CD4-positive, alpha-beta T cell treated with Interleukin-6 for 4 hours (primary cell): Measurements from ENCODE around the gene ACTG1.
"Not testable (repeated sequence)": the region's sequence is repeated elsewhere in the genome, so short reads cannot be mapped to it uniquely, and the experiment has no call there.

ENCODE experiments used
- DNase-seq: peaks from one replicate; pipeline ENCODE4 v3.0.0-alpha.2; 2020; ENCODE audit warnings: mixed read lengths

ACTG1 gene

DNA sequence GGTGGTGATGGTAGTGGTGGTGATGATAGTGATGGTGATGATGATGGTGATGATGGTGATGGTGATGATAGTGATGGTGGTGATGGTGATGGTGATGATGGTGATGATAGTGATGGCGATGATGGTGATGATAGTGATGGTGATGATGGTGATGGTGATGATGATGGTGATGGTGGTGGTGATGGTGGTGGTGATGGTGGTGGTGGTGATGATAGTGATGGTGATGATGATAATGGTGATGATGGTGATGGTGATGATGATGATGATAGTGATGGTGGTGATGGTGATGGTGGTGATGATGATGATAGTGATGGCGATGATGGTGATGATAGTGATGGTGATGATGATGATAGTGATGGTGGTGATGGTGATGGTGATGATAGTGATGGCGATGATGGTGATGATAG is 19.4 kb upstream of the ACTG1 start:
- not testable (repeated sequence) for DNase-seq

DNA sequence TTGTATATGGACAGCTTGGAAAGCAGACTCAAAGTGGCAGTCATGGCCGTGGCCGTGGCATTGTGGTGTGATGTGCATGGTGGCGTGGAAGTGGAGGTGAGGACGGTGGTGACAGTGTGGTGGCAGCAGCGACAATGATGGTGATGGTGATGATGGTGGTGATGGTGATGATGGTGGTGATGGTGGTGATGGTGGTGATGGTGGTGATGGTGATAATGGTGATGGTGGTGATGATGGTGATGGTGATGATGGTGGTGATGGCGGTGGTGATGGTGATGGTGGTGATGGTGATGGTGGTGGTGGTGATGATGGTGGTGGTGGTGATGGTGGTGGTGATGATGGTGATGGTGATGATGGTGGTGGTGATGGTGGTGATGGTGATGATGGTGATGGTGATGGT is 18.4 kb upstream of the ACTG1 start:
- DNase-seq = not testable (repeated sequence)

DNA sequence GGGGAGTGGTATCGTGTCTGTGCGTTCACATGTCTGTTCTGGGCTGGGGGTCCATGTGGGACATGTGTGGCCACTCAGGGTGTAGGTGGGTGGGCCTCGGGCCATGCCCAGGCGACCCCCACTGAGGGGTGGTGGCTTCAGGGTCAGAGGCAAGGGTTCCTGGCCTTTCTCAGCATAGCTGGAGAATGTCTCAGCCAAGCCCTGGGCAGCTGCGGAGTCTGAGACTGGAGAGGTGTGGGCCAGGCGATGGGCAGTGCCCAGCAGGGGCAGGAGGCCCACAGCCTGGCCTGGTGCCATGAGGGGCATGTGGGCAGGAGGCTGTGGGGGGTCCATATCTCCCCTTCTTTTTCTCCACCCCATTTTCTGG is 16.8 kb upstream of the ACTG1 start:
- DNase-seq = no peak

DNA sequence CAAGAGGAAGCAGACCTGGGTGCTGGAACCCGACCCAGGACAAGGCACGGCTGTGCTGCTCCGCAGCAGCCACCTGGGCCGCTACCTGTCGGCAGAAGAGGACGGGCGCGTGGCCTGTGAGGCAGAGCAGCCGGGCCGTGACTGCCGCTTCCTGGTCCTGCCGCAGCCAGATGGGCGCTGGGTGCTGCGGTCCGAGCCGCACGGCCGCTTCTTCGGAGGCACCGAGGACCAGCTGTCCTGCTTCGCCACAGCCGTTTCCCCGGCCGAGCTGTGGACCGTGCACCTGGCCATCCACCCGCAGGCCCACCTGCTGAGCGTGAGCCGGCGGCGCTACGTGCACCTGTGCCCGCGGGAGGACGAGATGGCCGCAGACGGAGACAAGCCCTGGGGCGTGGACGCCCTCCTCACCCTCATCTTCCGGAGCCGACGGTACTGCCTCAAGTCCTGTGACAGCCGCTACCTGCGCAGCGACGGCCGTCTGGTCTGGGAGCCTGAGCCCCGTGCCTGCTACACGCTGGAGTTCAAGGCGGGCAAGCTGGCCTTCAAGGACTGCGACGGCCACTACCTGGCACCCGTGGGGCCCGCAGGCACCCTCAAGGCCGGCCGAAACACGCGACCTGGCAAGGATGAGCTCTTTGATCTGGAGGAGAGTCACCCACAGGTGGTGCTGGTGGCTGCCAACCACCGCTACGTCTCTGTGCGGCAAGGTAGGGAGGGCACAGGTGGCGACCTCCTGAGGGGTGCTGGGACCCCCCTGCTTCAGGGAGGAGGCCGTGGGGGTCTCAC is 16.2 kb upstream of the ACTG1 start:
- DNase-seq = no peak

DNA sequence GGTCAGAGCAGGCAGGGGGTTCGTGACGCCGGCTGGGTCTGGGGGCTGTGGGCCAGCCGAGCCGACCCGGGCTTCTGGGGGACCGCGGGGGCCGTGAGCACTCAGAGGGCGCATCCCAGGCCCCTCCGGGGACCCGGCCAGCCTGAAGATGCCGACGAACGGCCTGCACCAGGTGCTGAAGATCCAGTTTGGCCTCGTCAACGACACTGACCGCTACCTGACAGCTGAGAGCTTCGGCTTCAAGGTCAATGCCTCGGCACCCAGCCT is 15.7 kb upstream of the ACTG1 start:
- DNase-seq = no peak

DNA sequence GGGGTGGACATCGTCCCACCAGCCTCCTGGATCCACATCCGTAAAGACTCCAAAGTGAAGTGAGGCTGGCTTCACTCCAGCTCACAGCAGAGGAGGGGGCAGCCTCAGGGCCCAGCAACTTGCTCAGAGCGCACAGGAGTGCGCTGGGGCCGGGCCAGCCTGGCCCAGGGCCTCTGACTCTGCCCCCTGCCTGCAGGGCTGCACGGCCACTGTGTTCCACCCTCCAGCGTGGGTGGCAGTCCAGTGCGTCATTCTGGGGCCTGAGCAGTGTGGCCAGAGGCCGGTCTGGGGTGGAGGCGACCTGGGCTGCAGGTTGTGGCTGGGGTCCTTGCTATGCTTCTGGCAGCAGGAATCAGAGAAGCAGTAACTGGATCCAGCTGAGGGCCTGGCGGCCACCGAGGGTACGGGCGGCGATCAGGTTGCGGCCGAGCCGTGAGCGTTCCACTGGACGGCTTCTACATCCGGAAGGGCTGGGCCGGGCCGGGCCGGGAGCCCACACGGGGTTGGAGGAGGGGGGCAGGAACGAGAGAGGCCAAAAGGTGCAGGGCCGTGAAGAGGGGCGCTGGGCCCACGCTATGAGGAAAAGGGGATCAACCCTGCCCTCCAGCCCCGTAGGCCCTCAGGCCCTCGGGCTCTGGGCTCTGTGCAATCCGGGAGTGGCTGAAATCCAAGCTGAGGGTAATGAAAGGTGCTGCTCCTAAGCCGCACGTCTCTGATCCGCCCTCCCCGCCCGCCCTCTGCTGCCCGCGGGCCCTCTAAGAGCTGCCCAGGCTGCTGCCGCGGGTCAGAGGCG is 15.2 kb upstream of the ACTG1 start, which contains the start of gene FSCN2:
TSS of gene FSCN2 (plus strand) at position 787 of the 793 bp plus-strand sequence. CDS start 155 bp downstream, outside the sequence.
- no peak for DNase-seq

DNA sequence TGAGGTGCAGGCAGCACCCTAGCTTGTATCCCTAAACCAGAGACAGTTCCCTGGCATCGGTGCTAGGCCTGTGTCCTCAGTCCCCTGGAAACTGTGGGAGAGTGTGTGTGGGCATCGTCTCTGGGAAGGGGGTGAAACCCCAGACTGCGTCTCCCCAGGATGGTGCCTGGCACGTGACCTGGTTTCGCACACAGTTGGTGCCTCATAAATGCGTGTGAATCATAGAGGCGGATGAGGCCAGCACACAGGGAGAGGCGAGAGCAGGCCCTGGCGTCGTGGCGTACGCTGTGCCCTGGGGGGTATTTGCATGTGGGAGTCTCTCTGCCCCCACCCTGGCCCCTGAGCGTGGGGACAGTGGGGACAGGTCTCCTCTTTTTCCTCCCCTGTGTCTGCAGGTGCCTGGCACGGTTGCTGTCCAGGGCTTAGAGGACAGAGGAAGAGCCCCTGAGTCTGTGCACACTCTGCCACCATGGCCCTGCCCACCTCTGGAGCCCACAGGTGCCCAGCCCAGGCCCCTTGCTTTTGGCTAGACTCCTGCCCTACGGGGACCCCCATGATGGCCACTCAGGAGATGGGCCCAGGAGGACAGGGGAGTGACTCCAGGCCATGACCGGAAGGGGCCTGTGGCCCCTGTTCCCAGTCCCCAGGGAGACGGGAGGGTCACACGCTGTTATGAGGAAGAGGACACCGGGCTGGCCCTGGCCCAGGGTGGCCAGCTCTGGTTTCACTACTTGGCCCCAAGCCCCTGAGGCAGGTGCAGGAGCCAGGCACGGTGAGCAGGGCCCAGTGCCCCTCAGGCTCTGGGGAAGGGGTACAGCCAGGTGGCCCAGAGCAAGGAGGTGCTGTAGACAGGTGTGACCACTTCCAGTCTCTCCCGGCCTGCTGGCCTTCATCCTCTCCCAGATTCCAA is 14.3 kb upstream of the ACTG1 start:
- DNase-seq = no peak

DNA sequence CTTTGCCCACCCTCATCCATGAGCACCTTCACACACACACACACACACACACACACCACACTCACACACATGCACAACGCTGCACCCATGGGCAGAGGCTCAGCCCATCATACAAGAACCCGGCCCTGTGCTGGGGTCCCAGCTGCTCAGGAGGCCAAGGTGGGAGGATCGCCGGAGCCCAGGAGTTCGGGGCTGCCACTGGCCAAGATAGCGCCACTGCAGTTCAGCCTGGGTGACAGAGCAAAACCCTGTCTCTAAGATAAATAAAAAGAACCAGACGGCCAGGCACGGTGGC is 12.2 kb upstream of the ACTG1 start:
- no peak for DNase-seq

DNA sequence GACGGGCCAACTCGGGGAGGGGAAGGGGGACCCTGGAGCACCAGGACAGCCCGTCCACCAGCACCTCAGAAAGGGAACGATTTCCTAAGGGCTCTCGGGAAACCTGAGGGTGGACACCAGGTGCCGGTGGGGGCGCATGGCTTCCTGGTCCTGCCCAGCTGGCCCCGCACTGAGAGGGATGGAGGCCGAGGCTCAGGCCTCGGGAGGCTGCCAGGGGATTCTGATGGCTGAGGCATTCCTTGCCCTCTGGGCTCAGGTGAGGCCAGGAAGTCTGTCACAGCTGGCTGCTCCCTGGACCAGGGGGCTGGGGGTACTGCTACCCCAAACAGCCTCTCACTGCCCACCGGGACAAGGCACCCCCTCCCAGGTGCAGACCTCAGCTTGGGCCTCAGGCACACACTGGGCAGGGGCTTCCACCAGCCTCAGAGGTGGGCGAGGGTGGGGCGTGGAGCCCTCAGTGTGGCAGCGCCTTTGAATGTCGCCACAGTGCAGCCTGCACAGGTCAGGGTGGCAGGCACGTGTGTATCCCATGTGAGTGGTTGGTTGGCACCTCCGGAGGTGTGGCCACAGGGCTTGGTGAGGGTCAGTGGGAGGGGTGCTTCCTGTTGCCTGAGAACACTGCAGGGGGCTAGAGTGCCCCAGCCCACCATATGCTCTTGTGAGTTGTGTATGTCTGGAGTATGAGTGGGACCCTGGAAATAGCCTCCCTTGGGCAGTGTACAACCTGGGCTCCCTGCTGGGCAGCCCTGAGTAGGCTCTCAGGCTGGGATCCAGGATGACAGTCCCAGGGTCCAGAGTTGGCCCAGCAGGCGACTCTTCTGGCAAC is 11.7 kb upstream of the ACTG1 start:
- no peak for DNase-seq

DNA sequence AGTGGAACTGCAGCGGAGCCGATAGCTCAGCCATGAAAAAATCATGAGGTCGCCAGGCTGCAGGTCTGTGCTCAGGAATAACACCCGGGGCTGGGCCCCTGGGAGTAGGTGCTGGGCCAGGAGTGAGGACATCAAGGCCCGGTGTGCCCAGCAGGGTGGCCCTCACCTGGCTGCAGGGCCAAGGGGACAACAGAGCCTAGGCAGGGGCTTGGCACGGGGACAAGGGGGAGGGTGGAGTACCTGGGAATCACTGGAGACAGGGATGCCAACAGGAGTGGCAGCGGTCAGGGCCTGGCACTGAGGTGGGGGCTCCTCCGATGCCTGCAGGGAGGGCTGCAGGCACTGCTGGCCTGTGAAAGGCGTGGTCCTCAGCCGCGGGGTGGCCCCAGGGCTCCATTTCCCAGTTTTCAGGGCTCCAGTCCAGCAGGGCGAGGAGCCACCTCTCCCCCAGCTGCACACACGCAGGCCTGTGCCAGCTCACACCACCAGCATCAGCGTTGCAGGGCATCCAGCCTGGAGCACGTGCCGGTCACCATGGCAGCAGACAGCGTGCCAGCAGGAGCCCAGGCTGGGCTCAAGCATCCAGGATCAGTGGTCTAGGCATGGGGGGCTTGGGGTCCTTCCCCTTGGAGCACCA is 10.9 kb upstream of the ACTG1 start:
- DNase-seq = no peak

DNA sequence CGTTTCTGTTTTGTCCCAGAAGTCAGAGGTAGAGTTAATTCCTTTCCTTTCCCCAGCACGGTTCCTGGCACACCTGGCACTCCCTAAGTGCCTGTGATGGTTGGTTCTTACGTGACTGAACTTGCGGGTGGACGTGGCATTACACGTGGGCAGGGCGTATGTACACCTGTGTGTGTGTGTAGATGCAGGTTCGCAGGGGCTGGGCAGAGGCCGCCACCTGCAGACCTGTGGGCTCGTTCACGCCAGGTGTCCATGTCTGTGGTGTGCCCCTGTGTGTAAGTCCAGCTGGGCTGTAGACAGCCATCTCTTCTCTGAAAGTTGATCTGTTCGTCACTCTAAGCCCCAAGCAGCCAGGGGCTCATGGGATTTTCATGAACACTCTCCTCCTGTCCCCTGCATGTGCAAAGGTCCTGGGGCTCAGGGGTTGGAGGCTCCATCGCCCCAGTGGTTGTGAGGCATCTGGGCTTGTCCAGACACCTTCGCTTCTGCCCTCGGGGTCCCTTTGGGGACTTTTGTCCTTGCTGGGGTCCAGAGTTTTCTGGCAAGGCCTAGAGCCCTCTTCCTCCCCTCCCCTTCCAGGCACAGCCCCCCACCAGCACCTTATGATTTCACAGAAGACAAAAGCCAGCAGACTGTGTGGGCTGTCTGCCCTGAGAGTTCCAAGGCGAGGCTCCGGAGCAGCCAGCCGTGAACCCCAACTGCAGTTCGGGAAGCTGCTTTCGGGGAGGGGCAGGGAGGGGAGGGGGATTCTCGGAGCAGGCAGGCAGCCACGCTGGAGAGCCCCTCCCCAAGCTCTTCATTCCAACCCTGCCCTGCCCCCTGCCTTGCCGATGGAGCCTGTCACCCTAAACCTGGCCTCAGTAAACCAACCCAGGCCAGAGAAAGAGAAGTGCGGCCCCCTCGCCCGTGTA is 10.1 kb upstream of the ACTG1 start:
- DNase-seq = no peak

DNA sequence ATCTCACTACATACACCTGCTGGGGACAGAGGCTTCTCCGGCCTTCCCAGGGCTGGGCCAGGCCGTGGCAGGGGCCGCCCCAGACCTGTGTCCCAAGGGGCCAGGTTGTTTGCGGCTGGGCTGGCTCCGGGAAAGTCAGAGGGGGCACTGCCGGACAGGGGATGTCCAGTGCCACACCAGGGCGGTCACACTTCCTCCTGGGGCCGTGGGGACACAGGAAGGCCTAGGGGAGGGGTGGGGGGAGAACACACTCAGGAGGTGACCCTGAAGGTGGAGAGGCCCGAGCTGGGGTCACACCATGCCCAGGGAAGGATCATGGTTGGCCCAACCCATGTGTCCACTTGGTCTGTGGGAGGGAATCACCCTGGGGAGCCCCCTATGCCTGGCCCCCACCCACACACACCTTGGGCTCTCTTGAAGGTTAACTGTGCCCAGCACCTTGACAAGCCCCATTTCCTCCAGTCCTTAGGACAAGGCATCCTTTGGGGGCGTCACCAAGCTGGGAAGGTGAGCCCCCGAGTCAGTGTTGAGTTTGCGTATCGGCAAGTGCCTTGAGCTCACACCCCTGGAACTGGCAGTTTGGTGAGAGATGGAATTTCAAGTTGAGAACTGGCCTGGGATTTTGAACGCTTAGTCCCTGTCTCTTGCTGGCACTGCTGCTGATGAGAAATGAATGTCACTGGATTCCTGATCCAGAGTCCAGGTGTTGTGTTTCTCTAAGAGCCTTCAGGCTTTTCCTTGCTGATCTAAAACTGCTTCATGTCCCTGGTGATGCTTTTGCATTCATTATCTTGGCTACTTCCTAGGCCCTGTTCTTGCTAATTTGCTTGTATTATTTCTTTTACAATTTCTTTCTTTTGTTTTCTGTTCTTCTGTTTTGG is 7.7 kb upstream of the ACTG1 start:
- no peak for DNase-seq

DNA sequence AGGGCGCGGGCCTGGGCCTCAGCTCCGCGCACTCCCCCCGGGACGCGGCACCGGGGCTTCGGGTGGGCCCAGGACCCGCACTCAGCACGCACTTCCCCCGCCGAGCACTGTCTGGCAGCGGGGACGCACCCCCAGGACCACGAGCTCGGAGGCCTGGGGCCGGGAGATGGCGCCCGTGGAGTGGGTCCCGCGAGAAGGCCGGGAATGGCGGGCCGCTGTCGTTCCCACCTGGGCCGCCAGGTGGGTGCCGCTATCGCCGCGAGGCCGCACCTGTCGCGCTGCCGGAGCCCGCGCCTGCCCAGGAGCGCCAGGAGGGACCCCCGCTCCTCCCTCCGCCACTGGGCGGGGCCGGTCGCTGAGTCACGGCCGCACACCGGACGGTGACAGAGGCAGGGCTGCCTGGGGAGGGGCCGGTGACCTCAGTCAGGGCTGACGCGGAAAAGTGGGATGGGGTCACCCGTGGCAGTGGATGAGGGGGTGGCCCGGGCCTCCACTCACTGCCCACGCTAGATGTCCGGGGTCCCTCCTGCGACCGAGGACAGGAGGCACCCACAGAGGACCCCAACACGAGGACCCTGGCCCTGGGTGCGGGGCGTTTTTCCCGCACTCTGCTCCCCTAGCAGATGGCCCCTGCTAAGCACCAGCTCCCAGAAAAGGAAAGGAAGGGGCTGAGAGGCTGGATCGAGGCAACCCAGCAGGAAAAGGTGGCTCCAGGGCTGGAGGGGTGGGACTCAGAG is 6.9 kb upstream of the ACTG1 start:
- peak; percentile 82 for DNase-seq

DNA sequence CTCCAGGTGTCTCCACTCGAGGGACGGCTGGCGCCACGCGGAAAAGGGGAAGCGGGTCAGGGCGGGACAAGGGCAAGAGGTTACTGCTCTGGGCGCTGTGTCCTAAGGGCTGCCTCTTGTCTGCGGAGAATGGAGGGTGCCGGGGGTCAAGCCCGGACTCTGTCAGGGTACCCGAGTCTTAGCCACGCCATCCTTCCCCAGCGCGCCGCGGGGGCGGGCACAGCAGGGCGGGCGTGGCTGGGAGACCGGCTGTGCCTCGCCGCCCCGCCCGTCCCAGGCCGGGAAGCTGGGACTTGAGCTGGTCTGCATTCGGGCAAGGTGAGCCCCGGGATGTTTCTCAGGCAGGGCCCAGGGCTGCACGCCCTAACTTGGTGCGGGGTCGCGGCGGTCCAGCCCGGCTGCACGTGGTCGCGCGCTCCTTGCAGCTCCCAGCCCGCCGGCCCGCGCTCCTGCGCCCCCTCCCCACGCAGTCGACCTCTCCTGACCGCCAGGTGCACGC is 6.2 kb upstream of the ACTG1 start:
- peak; percentile 36 for DNase-seq

DNA sequence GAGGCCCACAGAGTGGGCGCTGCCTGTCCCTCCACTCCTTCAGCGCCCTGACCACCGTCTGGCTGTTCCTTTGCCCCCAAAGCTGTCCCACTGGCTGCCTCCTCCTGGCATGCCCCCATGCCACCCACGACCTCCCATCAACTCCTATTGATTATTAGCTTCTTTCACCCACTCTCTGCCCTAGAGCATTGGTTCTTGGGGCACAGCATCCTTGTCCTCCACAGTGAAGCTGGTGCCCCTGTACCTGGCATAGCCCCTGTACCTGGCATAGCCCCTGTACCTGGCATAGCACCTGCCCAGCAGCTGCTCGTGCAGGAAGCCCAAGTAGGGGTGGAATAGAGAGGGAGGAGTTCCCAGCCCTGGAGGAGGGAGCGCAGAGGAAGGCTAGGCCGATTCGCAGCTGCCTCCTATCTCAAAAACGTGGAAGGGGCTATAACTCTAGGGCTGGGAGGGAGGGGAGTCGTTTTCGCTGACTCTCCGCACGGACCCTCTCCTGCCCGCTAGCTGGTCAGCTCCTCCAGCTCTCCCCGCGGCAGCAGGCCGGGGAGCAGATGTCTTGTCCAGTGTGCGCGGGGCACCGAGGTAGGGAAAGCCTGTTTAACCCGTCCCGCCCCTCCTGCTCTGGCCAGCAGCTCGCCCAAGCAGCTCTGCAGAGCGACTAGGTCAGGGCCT is 5.7 kb upstream of the ACTG1 start:
- DNase-seq = no peak

DNA sequence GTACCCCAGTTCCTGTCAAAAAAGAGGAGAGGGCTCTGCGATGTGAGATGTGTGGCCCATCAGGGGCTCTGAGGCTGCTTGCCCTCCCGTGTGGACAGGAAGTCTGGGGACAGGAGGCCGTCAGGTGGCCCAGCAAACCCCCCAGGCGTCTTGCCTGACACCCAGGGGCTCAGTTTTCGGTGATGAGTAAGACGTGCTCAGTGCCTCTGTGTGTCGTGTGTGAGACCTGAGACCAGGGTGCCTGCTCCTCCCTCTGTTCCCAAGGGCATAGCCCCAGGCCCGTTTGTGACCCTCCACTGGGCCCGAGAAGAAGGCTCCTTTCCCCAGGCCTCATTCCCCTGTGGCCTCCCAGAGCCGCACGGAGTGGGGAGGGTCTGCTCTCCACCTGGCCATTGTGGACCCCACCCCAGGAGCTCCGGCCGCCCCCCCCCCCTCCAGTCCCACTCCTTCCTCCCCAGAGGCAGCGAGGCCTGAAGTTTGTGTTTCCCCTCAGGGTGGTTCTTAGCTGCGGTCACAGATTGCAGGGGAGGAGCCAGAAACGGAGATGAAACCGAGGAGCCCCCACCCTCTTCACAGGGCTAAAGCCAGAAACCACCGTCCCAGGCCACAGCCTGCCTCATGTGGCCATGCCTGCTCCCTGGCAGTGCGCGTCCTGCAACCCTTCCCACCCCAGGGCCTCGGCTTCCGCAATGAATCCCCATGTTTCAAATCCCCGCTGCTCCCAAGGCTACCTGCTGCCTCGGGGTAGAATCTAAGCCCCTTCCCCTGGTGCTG is 4.9 kb upstream of the ACTG1 start:
- no peak for DNase-seq

DNA sequence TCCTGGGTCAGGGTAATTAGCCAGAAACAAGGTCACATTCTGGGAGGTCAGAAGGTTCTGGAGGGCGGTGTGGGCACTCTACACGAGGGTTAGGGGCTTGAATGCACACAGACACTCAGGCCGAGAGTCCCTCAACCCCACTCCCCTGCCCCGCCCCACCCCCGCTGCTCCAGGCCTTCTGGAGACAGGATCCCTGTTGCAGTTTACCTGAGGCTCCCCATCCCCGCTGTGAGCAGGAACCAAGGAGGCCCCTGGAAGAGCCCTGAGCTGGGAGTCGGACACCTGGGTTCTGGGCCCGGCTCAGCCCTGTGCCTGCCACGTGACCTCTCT is 4.4 kb upstream of the ACTG1 start:
- DNase-seq = no peak

DNA sequence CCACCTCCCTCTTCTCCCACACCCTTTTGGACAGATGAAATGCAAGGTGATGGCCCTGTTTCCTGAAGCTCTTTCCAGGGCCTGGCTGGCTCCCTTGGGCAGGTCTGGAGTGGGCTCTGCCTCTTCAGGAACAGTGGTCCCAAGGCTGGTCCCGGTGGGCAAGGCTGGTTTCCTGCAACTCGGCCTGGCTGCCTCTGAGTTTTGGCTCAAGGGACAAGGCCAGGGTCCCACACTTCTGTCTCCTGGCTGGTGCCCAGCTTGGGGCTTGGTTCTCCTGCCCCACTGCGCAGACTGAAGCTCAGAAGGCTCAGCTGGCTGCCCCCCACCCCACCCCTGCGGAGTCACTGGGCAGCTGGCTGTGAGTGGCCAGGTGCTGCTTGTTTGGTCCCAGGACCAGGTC is 3.8 kb upstream of the ACTG1 start:
- no peak for DNase-seq
